B cell (primary cell): ENCODE data around the gene ZBED1. TPM values are rescaled to one million over a fixed set of nuclear protein-coding genes. Genes with fewer than 3 reads are reported as not detected.
A peak's percentile ranks its signal among the peaks of the same experiment; 100 is the strongest.

Source experiments
- ATAC-seq: fragments of 200-7000 bp; cut with Tn5 transposase; one replicate; pipeline ENCODE4 v1.10.0; 2021; ENCODE audit warnings: low read depth, mild to moderate bottlenecking, moderate number of reproducible peaks, moderate library complexity
- CTCF ChIA-PET: fragments of 350-600 bp; sonication (Branson Sonifier 250); formaldehyde crosslinking; loops from one replicate; lab custom pipeline; 2021; ENCODE audit warnings: antibody characterized with exemption, inconsistent platforms; lab: Charles Lee
- POLR2A ChIA-PET: fragments of 350-600 bp; sonication (Branson Sonifier 250); formaldehyde crosslinking; loops from one replicate; lab custom pipeline; 2021; ENCODE audit warnings: antibody characterized with exemption; lab: Charles Lee
- DNase-seq: peaks from one replicate; pipeline ENCODE4 v3.0.0; 2013
- H2AFZ ChIP-seq: 2 replicates; pipeline ENCODE4 v1.6.1; 2012; ENCODE audit warnings: mild to moderate bottlenecking, low read depth, low read length; ENCODE audit not compliant: insufficient read depth, poor library complexity, severe bottlenecking
- H3K27ac ChIP-seq, 2 donors: 1 replicate in 1 of 2; 2 replicates in 1 of 2; pipeline ENCODE4 v1.5.1; 2012 to 2013; ENCODE audit warnings: low read length in 2 of 2, mild to moderate bottlenecking in 2 of 2, moderate library complexity in 1 of 2
- H3K27me3 ChIP-seq, 4 experiments: fragments of 200-600 bp in 1 of 4; sonication (generic) in 1 of 4; replicated peaks in 1 of 4; 1 replicate in 2 of 4; 2 replicates in 2 of 4; pipeline versions ENCODE4 v1.6.1 to v1.7.0; 2013 to 2016; ENCODE audit warnings: low read length in 3 of 4, mild to moderate bottlenecking in 2 of 4, mixed read lengths in 1 of 4, moderate library complexity in 1 of 4; ENCODE audit not compliant: insufficient read depth in 4 of 4, control insufficient read depth in 3 of 4; ENCODE audit errors: control extremely low read depth in 1 of 4
- H3K36me3 ChIP-seq, 2 experiments: replicated peaks in 1 of 2; 1 replicate in 1 of 2; 2 replicates in 1 of 2; pipeline versions ENCODE4 v1.6.1 to v1.7.1; 2013; ENCODE audit warnings: low read length in 1 of 2; ENCODE audit not compliant: insufficient read depth in 2 of 2, control insufficient read depth in 1 of 2; ENCODE audit errors: control extremely low read depth in 1 of 2, extremely low read depth in 1 of 2
- H3K4me1 ChIP-seq, 2 donors: fragments of 200-600 bp in 1 of 2; sonication (generic) in 1 of 2; 1 replicate in 1 of 2; 2 replicates in 1 of 2; pipeline versions ENCODE4 v1.5.1 to v1.6.1; 2013 to 2017; ENCODE audit warnings: low read length in 2 of 2; ENCODE audit not compliant: control insufficient read depth in 2 of 2, insufficient read depth in 2 of 2
- H3K4me2 ChIP-seq: replicated peaks from 2 replicates; pipeline ENCODE3; 2012; ENCODE audit warnings: mild to moderate bottlenecking, low read depth, low read length; ENCODE audit not compliant: poor library complexity, severe bottlenecking
- H3K4me3 ChIP-seq, 5 experiments: fragments of 200-600 bp in 1 of 5; sonication (generic) in 1 of 5; 1 replicate in 3 of 5; 2 replicates in 2 of 5; pipeline versions ENCODE4 v1.5.1 to v1.7.0; 2011 to 2016; ENCODE audit warnings: low read length in 4 of 5, mild to moderate bottlenecking in 4 of 5, low read depth in 2 of 5, control low read depth in 1 of 5, moderate library complexity in 1 of 5; ENCODE audit not compliant: insufficient read depth in 1 of 5; ENCODE audit errors: control extremely low read depth in 1 of 5, extremely low read depth in 1 of 5
- H3K79me2 ChIP-seq: fragments of 200-600 bp; sonication (generic); one replicate; pipeline ENCODE4 v1.6.0; 2016; ENCODE audit warnings: low read length; ENCODE audit not compliant: control insufficient read depth, insufficient read depth
- H3K9ac ChIP-seq: fragments of 200-600 bp; sonication (generic); 2 replicates; pipeline ENCODE4 v1.6.1; 2017; ENCODE audit warnings: mild to moderate bottlenecking, low read length, moderate library complexity
- H3K9me3 ChIP-seq, 3 donors: one replicate each; pipeline versions ENCODE4 v1.6.1 to v1.7.1; 2013; ENCODE audit warnings: low read length in 2 of 3; ENCODE audit not compliant: control insufficient read depth in 2 of 3, insufficient read depth in 1 of 3; ENCODE audit errors: control extremely low read depth in 1 of 3
- H4K20me1 ChIP-seq: 2 replicates; pipeline ENCODE4 v1.6.0; 2012; ENCODE audit warnings: mild to moderate bottlenecking, low read length; ENCODE audit not compliant: insufficient read depth, control insufficient read depth, poor library complexity, severe bottlenecking
- H3K27ac Mint-ChIP-seq: one replicate; pipeline ENCODE4 v1.8.0; 2021; ENCODE audit warnings: mixed read lengths
- H3K27me3 Mint-ChIP-seq: one replicate; pipeline ENCODE4 v1.8.0; 2021; ENCODE audit warnings: mixed read lengths
- H3K4me1 Mint-ChIP-seq: one replicate; pipeline ENCODE4 v1.8.0; 2021; ENCODE audit warnings: mixed read lengths
- H3K4me3 Mint-ChIP-seq: one replicate; pipeline ENCODE4 v1.8.0; 2021; ENCODE audit warnings: mixed read lengths
- H3K9me3 Mint-ChIP-seq: one replicate; pipeline ENCODE4 v1.8.0; 2022; ENCODE audit warnings: mixed read lengths; ENCODE audit not compliant: insufficient read depth
- EZH2 ChIP-seq: IDR thresholded peaks from 2 replicates; pipeline ENCODE4 v1.6.1; 2012; ENCODE audit warnings: borderline replicate concordance, low read depth, mild to moderate bottlenecking, moderate library complexity, low read length; ENCODE audit not compliant: insufficient read depth, poor library complexity, severe bottlenecking
- WGBS: methylation state at CpG from one replicate; pipeline ENCODE4 v1.1.5; 2013; ENCODE audit warnings: missing lambda C conversion rate; ENCODE audit not compliant: insufficient coverage; 5-methylcytosine and 5-hydroxymethylcytosine counted together
- intact Hi-C: fragments of 100-400 bp; cut with micrococcal nuclease; formaldehyde crosslinking; loops from one replicate; pipeline ENCODE4 v1.10.0; 2022
- polyA plus RNA-seq: library from polyadenylated mRNA; depleted of rRNA; stranded (reverse); fragments of >200 nt; gene quantifications from 2 replicates; pipeline ENCODE4 v1.2.3, GENCODE V29; 2012
- total RNA-seq, 2 donors: library from RNA; stranded (reverse); fragments of 120-200 nt in 1 of 2; gene quantifications; 1 replicate in 1 of 2; 2 replicates in 1 of 2; pipeline versions ENCODE4 v1.2.3 to v1.2.4, GENCODE V29; 2013 to 2022
- TF ChIP-seq, protein P1 (sequence below): fragments of 200-600 bp; IDR thresholded peaks from one replicate; pipeline ENCODE4 v1.8.0; 2022; ENCODE audit warnings: antibody characterized with exemption, mild to moderate bottlenecking

Gene ZBED1
- total and polyA plus RNA-seq, 2 donors (not counting 1 experiment from before 2014, with no cell fraction given), result 20.3 to 44.7 TPM

DNA sequence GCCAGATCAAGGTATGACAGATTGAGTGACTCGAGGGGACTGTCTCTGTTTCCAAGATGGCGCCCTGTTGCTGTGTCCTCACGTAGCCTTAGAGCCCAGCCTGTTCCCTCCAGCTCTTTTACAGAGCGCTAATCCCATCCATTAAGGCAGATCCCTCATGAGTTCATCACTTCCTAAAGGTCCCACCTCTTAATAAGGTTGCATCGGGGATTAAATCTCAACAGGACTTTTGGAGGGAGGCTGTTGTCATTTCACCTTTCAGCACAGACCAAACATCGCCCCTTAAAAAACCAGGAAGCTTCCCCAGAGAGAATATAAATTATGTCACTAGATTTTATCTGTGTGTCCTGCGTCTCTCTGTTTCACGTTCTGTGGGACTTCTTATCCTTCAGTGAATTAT lies 32.6 kb upstream of the ZBED1 start:
- ChIA-PET CTCF (no interaction called here), POLR2A (no interaction called here)
- Mint-ChIP-seq H3K27me3 (peaks cover 12% of the 10 kb centered on the region), H3K4me1 (no peaks in the 10 kb centered on the region), H3K9me3 (no peaks in the 10 kb centered on the region), H3K27ac (no peak overlapping the region), H3K4me3 (no peak overlapping the region)
- no peak overlapping the region for H3K4me2 ChIP-seq
- H3K27me3 ChIP-seq, result no peaks in the 10 kb centered on the region
- H3K36me3 ChIP-seq, result no peaks in the 10 kb centered on the region
- no peak overlapping the region for H2AFZ ChIP-seq
- H3K27ac ChIP-seq, result no peak overlapping the region
- no peak for ATAC-seq
- no peak overlapping the region for H3K9ac ChIP-seq
- TF ChIP-seq, protein P1, sequence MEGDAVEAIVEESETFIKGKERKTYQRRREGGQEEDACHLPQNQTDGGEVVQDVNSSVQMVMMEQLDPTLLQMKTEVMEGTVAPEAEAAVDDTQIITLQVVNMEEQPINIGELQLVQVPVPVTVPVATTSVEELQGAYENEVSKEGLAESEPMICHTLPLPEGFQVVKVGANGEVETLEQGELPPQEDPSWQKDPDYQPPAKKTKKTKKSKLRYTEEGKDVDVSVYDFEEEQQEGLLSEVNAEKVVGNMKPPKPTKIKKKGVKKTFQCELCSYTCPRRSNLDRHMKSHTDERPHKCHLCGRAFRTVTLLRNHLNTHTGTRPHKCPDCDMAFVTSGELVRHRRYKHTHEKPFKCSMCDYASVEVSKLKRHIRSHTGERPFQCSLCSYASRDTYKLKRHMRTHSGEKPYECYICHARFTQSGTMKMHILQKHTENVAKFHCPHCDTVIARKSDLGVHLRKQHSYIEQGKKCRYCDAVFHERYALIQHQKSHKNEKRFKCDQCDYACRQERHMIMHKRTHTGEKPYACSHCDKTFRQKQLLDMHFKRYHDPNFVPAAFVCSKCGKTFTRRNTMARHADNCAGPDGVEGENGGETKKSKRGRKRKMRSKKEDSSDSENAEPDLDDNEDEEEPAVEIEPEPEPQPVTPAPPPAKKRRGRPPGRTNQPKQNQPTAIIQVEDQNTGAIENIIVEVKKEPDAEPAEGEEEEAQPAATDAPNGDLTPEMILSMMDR, result no peak
- no peak for TF ChIP-seq EZH2
- DNase-seq, result no peak
- H4K20me1 ChIP-seq, result no peaks in the 10 kb centered on the region
- H3K4me1 ChIP-seq, result no peaks in the 10 kb centered on the region
- H3K79me2 ChIP-seq, result no peaks in the 10 kb centered on the region
- intact Hi-C loops, result no loop called here
- 90% methylated on average over 4 of the region's 8 CpGs for WGBS
- H3K9me3 ChIP-seq, result no peaks in the 10 kb centered on the region
- no peak overlapping the region for H3K4me3 ChIP-seq

DNA sequence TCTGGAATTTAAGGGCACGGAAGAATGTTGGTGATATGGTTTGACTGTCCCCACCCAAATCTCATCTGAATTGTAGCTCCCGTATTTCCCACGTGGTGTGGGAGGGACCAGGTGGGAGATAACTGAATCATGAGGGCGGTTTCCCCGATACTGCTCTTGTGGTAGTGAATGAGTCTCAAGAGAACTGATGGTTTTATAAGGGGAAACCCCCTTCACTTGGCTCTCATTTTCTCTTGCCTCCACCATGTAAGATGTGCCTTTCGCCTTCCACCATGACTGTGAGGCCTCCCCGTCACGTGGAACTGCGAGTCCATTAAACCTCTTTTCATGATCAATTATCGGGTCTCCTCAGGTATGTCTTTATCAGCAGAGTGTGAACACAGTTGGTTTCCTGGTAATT lies 25.6 kb upstream of the ZBED1 start:
- DNase-seq (peak; percentile 63), ATAC-seq (peak; percentile 49)
- Histone ChIP-seq H3K4me3 (no peak overlapping the region), H3K4me2 (no peak overlapping the region), H3K27me3 (peaks cover 0 to 10% (median 3%) of the 10 kb centered on the region in 4 experiments), H3K9ac (no peak overlapping the region), H3K9me3 (peaks cover 0 to 24% (median 16%) of the 10 kb centered on the region in 3 donors), H2AFZ (no peak overlapping the region), H4K20me1 (no peaks in the 10 kb centered on the region), H3K79me2 (no peaks in the 10 kb centered on the region), H3K27ac (no peak overlapping the region), H3K4me1 (peaks cover 14 to 21% of the 10 kb centered on the region in 2 donors), H3K36me3 (no peaks in the 10 kb centered on the region)
- WGBS, result no CpG with 5 or more reads among the region's 10 CpGs
- ChIA-PET POLR2A (no interaction called here), CTCF (no interaction called here)
- H3K27ac Mint-ChIP-seq, result peak overlapping the region; percentile 76
- no peak overlapping the region for H3K4me3 Mint-ChIP-seq
- intact Hi-C loops, result loop anchor here (10.0 kb wide), 1 partner anchor 1132 kb away; the partner anchor contains the start of gene SLC25A6
- peaks cover 7% of the 10 kb centered on the region for H3K9me3 Mint-ChIP-seq
- H3K4me1 Mint-ChIP-seq, result peaks cover 10% of the 10 kb centered on the region
- no peak for TF ChIP-seq EZH2
- TF ChIP-seq, protein P1, result no peak
- H3K27me3 Mint-ChIP-seq, result peaks cover 13% of the 10 kb centered on the region
